Cardiac ventricle fibroblast (primary cell): Measurements from ENCODE around the gene CDV3. TPM values are rescaled to one million over a fixed set of nuclear protein-coding genes. Genes with fewer than 3 reads are reported as not detected.

Experiments
- total RNA-seq: library from RNA; depleted of rRNA; stranded (reverse); fragments of >200 nt; gene quantifications from 2 replicates; pipeline ENCODE4 v1.2.3, GENCODE V29; 2015

The CDV3 gene, protein sequence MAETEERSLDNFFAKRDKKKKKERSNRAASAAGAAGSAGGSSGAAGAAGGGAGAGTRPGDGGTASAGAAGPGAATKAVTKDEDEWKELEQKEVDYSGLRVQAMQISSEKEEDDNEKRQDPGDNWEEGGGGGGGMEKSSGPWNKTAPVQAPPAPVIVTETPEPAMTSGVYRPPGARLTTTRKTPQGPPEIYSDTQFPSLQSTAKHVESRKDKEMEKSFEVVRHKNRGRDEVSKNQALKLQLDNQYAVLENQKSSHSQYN
- 98.5 and 106 TPM in 2 replicates for total RNA-seq

DNA sequence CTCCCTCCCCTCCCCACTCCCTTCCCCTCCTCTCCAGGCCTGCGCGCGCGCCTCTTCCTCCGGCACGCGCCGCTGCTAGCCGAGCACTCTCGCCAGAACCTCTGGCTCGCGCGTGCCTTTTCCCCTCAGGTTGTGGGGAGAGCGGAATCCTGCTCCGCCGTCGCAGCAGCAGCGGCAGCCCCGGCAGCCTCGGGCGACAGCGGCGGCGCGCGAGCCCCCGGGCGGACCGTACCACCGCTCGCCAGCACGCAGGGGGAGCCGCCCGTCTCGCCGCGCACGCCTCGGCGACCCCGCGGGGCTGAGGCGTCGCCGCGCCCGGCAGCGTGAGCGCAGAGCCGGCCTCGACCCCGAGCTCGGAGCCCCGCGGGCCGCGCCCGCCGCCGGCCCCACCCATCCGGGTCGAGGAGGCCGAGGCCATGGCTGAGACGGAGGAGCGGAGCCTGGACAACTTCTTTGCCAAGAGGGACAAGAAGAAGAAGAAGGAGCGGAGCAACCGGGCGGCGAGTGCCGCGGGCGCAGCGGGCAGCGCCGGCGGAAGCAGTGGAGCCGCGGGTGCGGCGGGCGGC, at the start of gene CDV3:
Gene CDV3, plus strand, starts transcription at position 58 of the 566 bp plus-strand sequence. Its CDS starts 359 bp downstream, at position 417.

Other genes starting within 250 kb of the CDV3 start
- not detected in 2 replicates for gene BFSP2, start 173.6 kb upstream of the CDV3 start, total RNA-seq
- 10.9 and 15.8 TPM in 2 replicates for gene TOPBP1, start 88.3 kb downstream of the CDV3 start, total RNA-seq
- 0.10 and 0.12 TPM in 2 replicates for gene TF, start 172.7 kb downstream of the CDV3 start, total RNA-seq
- 37.7 and 50.8 TPM in 2 replicates for gene SRPRB, start 232.1 kb downstream of the CDV3 start, total RNA-seq